CD4-positive, alpha-beta T cell (primary cell): Measurements from ENCODE around the gene NARS2. TPM values are rescaled to one million over a fixed set of nuclear protein-coding genes. Genes with fewer than 3 reads are reported as not detected.
A peak's percentile ranks its signal among the peaks of the same experiment; 100 is the strongest.

Experiments
- ATAC-seq: fragments of 200-7000 bp; cut with Tn5 transposase; one replicate; pipeline ENCODE4 v1.10.0; 2022; ENCODE audit warnings: mild to moderate bottlenecking; ENCODE audit not compliant: poor library complexity
- CTCF ChIA-PET: fragments of 350-600 bp; sonication (Branson Sonifier 250); formaldehyde crosslinking; loops from one replicate; lab custom pipeline; 2021; ENCODE audit warnings: antibody characterized with exemption, inconsistent platforms; lab: Charles Lee
- POLR2A ChIA-PET: fragments of 350-600 bp; sonication (Branson Sonifier 250); formaldehyde crosslinking; loops from one replicate; lab custom pipeline; 2021; ENCODE audit warnings: antibody characterized with exemption, inconsistent platforms; lab: Charles Lee
- DNase-seq, 14 experiments: peaks; one replicate each; pipeline ENCODE4 v3.0.0-alpha.2; 2013 to 2020; ENCODE audit warnings: mixed read lengths in 2 of 14
- H3K27ac ChIP-seq, 2 donors: one replicate each; pipeline versions ENCODE4 v1.5.1 to v1.7.0; 2013; ENCODE audit warnings: low read length in 2 of 2, low read depth in 1 of 2, mild to moderate bottlenecking in 1 of 2
- H3K27me3 ChIP-seq, 2 experiments: 1 replicate in 1 of 2; 2 replicates in 1 of 2; pipeline versions ENCODE4 v1.6.1 to v1.7.0; 2013; ENCODE audit warnings: low read length in 2 of 2, control low read depth in 1 of 2, mild to moderate bottlenecking in 1 of 2, moderate library complexity in 1 of 2; ENCODE audit not compliant: insufficient read depth in 2 of 2, control insufficient read depth in 1 of 2
- H3K36me3 ChIP-seq: one replicate; pipeline ENCODE4 v1.6.1; 2013; ENCODE audit warnings: low read length, control low read depth; ENCODE audit not compliant: insufficient read depth
- H3K4me1 ChIP-seq: one replicate; pipeline ENCODE4 v1.6.1; 2013; ENCODE audit warnings: low read length, control low read depth; ENCODE audit not compliant: insufficient read depth
- H3K4me3 ChIP-seq: one replicate; pipeline ENCODE4 v1.5.1; 2013; ENCODE audit warnings: mild to moderate bottlenecking, low read length, moderate library complexity
- H3K9me3 ChIP-seq, 2 experiments: 1 replicate in 1 of 2; 2 replicates in 1 of 2; pipeline versions ENCODE4 v1.6.1 to v1.7.0; 2013; ENCODE audit warnings: low read length in 2 of 2, mild to moderate bottlenecking in 2 of 2, control low read depth in 1 of 2, moderate library complexity in 1 of 2; ENCODE audit not compliant: control insufficient read depth in 1 of 2, insufficient read depth in 1 of 2
- H3K27ac Mint-ChIP-seq: one replicate; pipeline ENCODE4 v1.8.0; 2020; ENCODE audit warnings: mixed read lengths
- H3K27me3 Mint-ChIP-seq: one replicate; pipeline ENCODE4 v1.8.0; 2021; ENCODE audit warnings: mixed read lengths
- H3K36me3 Mint-ChIP-seq: one replicate; pipeline ENCODE4 v1.8.0; 2021; ENCODE audit warnings: low read depth, mixed read lengths
- H3K4me1 Mint-ChIP-seq: one replicate; pipeline ENCODE4 v1.8.0; 2021; ENCODE audit warnings: low read depth, mixed read lengths
- H3K4me3 Mint-ChIP-seq: one replicate; pipeline ENCODE4 v1.8.0; 2020; ENCODE audit warnings: mild to moderate bottlenecking, mixed read lengths
- H3K9me3 Mint-ChIP-seq: one replicate; pipeline ENCODE4 v1.8.0; 2020; ENCODE audit warnings: mixed read lengths
- intact Hi-C, 2 experiments: fragments of 100-400 bp; cut with DNase I in 1 of 2; cut with micrococcal nuclease in 1 of 2; formaldehyde crosslinking; loops; one replicate each; pipeline versions ENCODE4 v1.15.1 to v1.9.0; 2023 to 2025; cut with DNase I, micrococcal nuclease
- total RNA-seq, 174 experiments: library from RNA in 2 of 174; stranded (reverse) in 2 of 174; gene quantifications; one replicate each; pipeline ENCODE4 v1.2.3 and lab custom pipeline; 2021 to 2026
- TF ChIP-seq, protein P1 (sequence below): fragments of 200-600 bp; IDR thresholded peaks from one replicate; pipeline ENCODE4 v1.8.0; 2022; ENCODE audit warnings: antibody characterized with exemption, mild to moderate bottlenecking

Gene NARS2
- total RNA-seq, 2 experiments from 2014 or later, result 8.7 to 9.3 TPM

GRCh38 chr11:78390809-78391208, 183.9 kb downstream of the NARS2 start:
- ChIA-PET POLR2A (no interaction called here), CTCF (no interaction called here)
- Mint-ChIP-seq H3K27me3 (no peaks in the 10 kb centered on the region), H3K4me1 (no peaks in the 10 kb centered on the region), H3K36me3 (no peaks in the 10 kb centered on the region), H3K9me3 (peaks cover 2% of the 10 kb centered on the region), H3K4me3 (no peak overlapping the region), H3K27ac (no peak overlapping the region)
- intact Hi-C loops, result no loop called here
- Histone ChIP-seq H3K9me3 (no peaks in the 10 kb centered on the region), H3K4me1 (no peaks in the 10 kb centered on the region), H3K27ac (no peak overlapping the region), H3K4me3 (no peak overlapping the region), H3K27me3 (no peaks in the 10 kb centered on the region), H3K36me3 (no peaks in the 10 kb centered on the region)
- DNase-seq (peak in 3 of 14 experiments; percentile 9 to 24 (median 23)), ATAC-seq (no peak)
- TF ChIP-seq, protein P1, sequence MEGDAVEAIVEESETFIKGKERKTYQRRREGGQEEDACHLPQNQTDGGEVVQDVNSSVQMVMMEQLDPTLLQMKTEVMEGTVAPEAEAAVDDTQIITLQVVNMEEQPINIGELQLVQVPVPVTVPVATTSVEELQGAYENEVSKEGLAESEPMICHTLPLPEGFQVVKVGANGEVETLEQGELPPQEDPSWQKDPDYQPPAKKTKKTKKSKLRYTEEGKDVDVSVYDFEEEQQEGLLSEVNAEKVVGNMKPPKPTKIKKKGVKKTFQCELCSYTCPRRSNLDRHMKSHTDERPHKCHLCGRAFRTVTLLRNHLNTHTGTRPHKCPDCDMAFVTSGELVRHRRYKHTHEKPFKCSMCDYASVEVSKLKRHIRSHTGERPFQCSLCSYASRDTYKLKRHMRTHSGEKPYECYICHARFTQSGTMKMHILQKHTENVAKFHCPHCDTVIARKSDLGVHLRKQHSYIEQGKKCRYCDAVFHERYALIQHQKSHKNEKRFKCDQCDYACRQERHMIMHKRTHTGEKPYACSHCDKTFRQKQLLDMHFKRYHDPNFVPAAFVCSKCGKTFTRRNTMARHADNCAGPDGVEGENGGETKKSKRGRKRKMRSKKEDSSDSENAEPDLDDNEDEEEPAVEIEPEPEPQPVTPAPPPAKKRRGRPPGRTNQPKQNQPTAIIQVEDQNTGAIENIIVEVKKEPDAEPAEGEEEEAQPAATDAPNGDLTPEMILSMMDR, result no peak

DNA sequence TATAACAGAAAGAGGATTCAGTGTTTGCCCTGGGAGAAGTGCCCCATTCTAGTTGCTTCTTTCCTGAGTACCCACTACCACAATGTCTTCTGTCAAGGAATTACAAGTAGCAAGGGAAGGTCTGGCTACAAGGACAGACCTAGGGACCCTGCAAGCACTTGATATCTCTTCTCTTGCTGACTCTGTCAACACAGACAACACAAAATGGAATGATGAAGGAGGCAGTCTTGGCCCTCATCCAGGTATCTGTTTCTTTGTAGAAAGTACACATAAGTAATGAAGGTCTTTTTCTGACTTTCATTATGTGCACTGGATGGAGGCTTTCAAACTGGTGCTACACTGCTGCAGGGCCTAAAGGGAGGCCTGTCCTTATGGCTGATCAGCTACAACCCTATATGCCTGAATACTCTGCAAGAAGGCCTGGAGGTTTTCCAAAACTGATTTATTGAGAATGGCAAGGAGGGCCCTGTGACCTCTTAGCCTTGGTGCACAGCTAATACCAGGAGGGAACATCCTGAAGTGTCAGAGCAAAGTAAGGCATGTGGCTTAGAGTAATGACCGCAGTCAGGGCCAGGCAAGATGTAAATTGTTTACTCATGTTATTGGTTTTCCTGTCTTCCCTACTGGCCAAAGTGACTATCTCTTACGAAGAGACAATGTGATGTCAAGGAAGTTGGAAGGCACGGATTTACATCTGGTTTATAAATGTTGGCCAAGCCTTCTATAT, 188.3 kb downstream of the NARS2 start:
- TF ChIP-seq, protein P1, result no peak
- Mint-ChIP-seq H3K27me3 (no peaks in the 10 kb centered on the region), H3K4me3 (no peak overlapping the region), H3K9me3 (peaks cover 5% of the 10 kb centered on the region), H3K4me1 (no peaks in the 10 kb centered on the region), H3K27ac (no peak overlapping the region), H3K36me3 (no peaks in the 10 kb centered on the region)
- Histone ChIP-seq H3K4me1 (no peaks in the 10 kb centered on the region), H3K27me3 (no peaks in the 10 kb centered on the region), H3K9me3 (peaks cover 3 to 10% of the 10 kb centered on the region in 2 experiments), H3K4me3 (no peak overlapping the region), H3K27ac (no peak overlapping the region), H3K36me3 (no peaks in the 10 kb centered on the region)
- ATAC-seq (no peak), DNase-seq (no peak)
- ChIA-PET POLR2A (interaction anchor here (0.6 kb wide), 1 partner anchor 108 kb away, joined by 3 read pairs; no protein-coding TSS in a partner anchor), CTCF (no interaction called here)
- intact Hi-C loops, result no loop called here

Other genes with a start within 250 kb of the NARS2 start
- 10 to 100 TPM; 10.7 to 11.9 TPM for gene GAB2, start 157.0 kb downstream of the NARS2 start, total RNA-seq